ENCODE data around the gene FAM177B.
A peak's percentile ranks its signal among the peaks of the same experiment; 100 is the strongest.

Gene FAM177B

DNA sequence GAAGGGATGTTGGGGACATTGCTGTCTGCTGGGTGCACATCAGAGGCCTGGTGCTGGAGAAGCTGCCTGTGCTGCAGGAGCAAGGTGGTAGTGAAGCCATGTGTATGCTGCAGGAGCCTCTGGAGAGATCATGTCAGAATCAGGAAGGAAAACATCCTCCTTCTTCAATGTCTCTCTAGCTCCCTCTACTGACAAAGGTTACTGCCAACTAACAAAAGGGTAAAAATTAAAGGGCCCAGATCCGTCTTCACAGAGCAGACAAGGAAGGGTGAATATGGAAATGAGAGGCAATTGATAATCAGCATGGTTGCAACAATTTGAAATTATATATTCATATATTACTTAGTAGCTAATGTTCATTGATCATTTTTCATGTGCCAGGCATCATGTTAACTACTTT is 32.2 kb downstream of the FAM177B start:
- H3K9ac ChIP-seq (ENCODE audit: low read length) = no peak overlapping the region

DNA sequence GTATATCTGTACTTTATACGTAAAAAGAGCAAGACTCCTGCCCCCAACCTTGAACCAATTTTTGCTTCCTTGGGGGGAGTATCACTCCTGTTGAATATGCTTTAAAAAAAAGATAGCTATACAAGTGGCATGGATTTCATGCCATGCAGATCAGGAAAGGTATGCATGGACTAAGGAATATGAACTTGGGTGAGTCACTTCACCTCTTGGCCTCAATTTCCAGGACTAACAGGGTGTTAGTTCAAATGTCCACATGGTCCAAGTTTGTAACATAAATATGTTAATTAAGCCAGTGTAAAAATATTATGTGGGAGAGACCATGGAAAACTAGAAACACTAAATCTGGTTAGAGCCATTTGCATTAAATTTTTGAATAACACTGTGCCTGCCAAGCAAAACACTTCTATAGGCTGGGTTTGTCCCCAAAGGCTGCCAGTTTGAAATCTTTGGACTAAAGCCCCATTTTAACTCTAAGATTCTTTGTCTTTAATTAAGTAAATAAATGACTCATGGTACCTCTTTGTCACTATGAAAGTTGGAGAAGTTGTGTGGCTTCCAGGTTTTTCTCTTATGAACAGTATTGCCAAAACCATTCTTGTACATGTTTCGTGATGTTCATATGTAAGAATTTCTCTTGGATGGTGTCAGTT is 33.1 kb downstream of the FAM177B start:
- Histone ChIP-seq H3K4me2 (ENCODE audit: low read length) (no peak overlapping the region), H3K27ac (ENCODE audit: low read depth, low read length, poor library complexity, severe bottlenecking) (no peak overlapping the region), H3K36me3 (ENCODE audit: insufficient read depth, low read length) (no peaks in the 10 kb centered on the region), H4K20me1 (ENCODE audit: insufficient read depth, low read length) (no peaks in the 10 kb centered on the region), H3K4me3 (ENCODE audit: low read depth, low read length, poor library complexity, severe bottlenecking) (no peak overlapping the region), H3F3A (ENCODE audit: insufficient read depth, low read length) (no peaks in the 10 kb centered on the region; the same call in 1 of the 2 replicates), H3K9me2 (ENCODE audit: low read depth, low read length) (no peaks in the 10 kb centered on the region), H3K79me2 (ENCODE audit: insufficient read depth, low read length) (no peaks in the 10 kb centered on the region), H3K9me3 (ENCODE audit: low read length) (peaks cover 15% of the 10 kb centered on the region), H2AFZ (ENCODE audit: low read length) (no peak overlapping the region), H3K4me1 (ENCODE audit: insufficient read depth, low read length, severe bottlenecking) (peaks cover 17% of the 10 kb centered on the region), H3K27me3 (ENCODE audit: insufficient read depth, low read length) (no peaks in the 10 kb centered on the region), H3K9ac (ENCODE audit: low read length) (no peak overlapping the region)
- TF ChIP-seq EZH2 (IDR thresholded peaks at IDR 0.05; ENCODE audit: borderline replicate concordance, low read length) = no peak
- TF ChIP-seq, protein P1, sequence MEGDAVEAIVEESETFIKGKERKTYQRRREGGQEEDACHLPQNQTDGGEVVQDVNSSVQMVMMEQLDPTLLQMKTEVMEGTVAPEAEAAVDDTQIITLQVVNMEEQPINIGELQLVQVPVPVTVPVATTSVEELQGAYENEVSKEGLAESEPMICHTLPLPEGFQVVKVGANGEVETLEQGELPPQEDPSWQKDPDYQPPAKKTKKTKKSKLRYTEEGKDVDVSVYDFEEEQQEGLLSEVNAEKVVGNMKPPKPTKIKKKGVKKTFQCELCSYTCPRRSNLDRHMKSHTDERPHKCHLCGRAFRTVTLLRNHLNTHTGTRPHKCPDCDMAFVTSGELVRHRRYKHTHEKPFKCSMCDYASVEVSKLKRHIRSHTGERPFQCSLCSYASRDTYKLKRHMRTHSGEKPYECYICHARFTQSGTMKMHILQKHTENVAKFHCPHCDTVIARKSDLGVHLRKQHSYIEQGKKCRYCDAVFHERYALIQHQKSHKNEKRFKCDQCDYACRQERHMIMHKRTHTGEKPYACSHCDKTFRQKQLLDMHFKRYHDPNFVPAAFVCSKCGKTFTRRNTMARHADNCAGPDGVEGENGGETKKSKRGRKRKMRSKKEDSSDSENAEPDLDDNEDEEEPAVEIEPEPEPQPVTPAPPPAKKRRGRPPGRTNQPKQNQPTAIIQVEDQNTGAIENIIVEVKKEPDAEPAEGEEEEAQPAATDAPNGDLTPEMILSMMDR (IDR thresholded peaks at IDR 0.05; ENCODE audit: low read length) = no peak

More for the DNA sequence above, 32.2 kb downstream of the FAM177B start:
- H3K36me3 ChIP-seq (ENCODE audit: insufficient read depth, low read length) = no peaks in the 10 kb centered on the region
- H3K4me2 ChIP-seq (ENCODE audit: low read length) = no peak overlapping the region
- H3K4me3 ChIP-seq (ENCODE audit: low read depth, low read length, poor library complexity, severe bottlenecking) = no peak overlapping the region
- H3F3A ChIP-seq (ENCODE audit: insufficient read depth, low read length) = no peaks in the 10 kb centered on the region; the same call in 1 of the 2 replicates
- no peaks in the 10 kb centered on the region for H3K27me3 ChIP-seq (ENCODE audit: insufficient read depth, low read length)
- H3K4me1 ChIP-seq (ENCODE audit: insufficient read depth, low read length, severe bottlenecking) = peaks cover 17% of the 10 kb centered on the region
- H3K79me2 ChIP-seq (ENCODE audit: insufficient read depth, low read length) = no peaks in the 10 kb centered on the region
- TF ChIP-seq EZH2 (IDR thresholded peaks at IDR 0.05; ENCODE audit: borderline replicate concordance, low read length) = no peak
- TF ChIP-seq, protein P1 (IDR thresholded peaks at IDR 0.05; ENCODE audit: low read length) = no peak; the same call in 1 of the 2 replicates
- peaks cover 15% of the 10 kb centered on the region for H3K9me3 ChIP-seq (ENCODE audit: low read length)
- no peak overlapping the region for H2AFZ ChIP-seq (ENCODE audit: low read length)
- no peak overlapping the region for H3K27ac ChIP-seq (ENCODE audit: low read depth, low read length, poor library complexity, severe bottlenecking)
- H4K20me1 ChIP-seq (ENCODE audit: insufficient read depth, low read length) = no peaks in the 10 kb centered on the region
- H3K9me2 ChIP-seq (ENCODE audit: low read depth, low read length) = no peaks in the 10 kb centered on the region

DNA sequence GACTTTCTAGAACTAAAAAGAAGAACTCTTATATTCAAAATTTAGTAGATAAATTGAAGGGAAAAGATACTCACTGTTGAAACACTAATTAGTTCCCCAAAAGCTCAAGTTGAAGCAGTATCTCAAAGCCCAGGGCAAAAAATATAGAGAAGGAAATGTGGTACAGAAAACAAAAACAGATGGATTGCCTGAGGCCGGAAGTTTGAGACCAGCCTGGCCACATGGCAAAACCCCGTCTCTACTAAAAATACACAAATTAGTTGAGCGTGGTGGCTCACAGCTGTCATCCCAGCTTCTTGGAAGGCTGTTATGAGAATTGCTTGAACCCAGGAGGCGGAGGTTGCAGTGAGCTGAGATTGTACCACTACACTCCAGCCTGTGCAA is 36.0 kb downstream of the FAM177B start:
- no peak overlapping the region for H2AFZ ChIP-seq (ENCODE audit: low read length)
- TF ChIP-seq, protein P1 (IDR thresholded peaks at IDR 0.05; ENCODE audit: low read length) = no peak
- TF ChIP-seq EZH2 (IDR thresholded peaks at IDR 0.05; ENCODE audit: borderline replicate concordance, low read length) = no peak
- no peak overlapping the region for H3K4me3 ChIP-seq (ENCODE audit: low read depth, low read length, poor library complexity, severe bottlenecking)
- no peak overlapping the region for H3K9ac ChIP-seq (ENCODE audit: low read length)
- H3K9me2 ChIP-seq (ENCODE audit: low read depth, low read length) = no peaks in the 10 kb centered on the region
- peak overlapping the region; percentile 13 for H3K27ac ChIP-seq (ENCODE audit: low read depth, low read length, poor library complexity, severe bottlenecking)
- H3K9me3 ChIP-seq (ENCODE audit: low read length) = peaks cover 15% of the 10 kb centered on the region
- H3F3A ChIP-seq (ENCODE audit: insufficient read depth, low read length) = no peaks in the 10 kb centered on the region; the same call in 1 of the 2 replicates
- H3K36me3 ChIP-seq (ENCODE audit: insufficient read depth, low read length) = no peaks in the 10 kb centered on the region
- no peaks in the 10 kb centered on the region for H4K20me1 ChIP-seq (ENCODE audit: insufficient read depth, low read length)
- H3K27me3 ChIP-seq (ENCODE audit: insufficient read depth, low read length) = no peaks in the 10 kb centered on the region
- H3K79me2 ChIP-seq (ENCODE audit: insufficient read depth, low read length) = no peaks in the 10 kb centered on the region
- no peak overlapping the region for H3K4me2 ChIP-seq (ENCODE audit: low read length)
- H3K4me1 ChIP-seq (ENCODE audit: insufficient read depth, low read length, severe bottlenecking) = peaks cover 17% of the 10 kb centered on the region

Data from OCI-LY1 (cell line).